Vagina (tissue), 2 donors: ENCODE results near the gene TMEM38B.
"Not testable (repeated sequence)": the region's sequence is repeated elsewhere in the genome, so short reads cannot be mapped to it uniquely, and the experiment has no call there.

Experiments
- POLR2AphosphoS5 ChIP-seq, 2 donors: sonication (generic); formaldehyde crosslinking; IDR thresholded peaks; one replicate each; pipeline ENCODE4 v1.9.0; 2017; ENCODE audit warnings: antibody characterized with exemption in 2 of 2, mild to moderate bottlenecking in 2 of 2, low read depth in 1 of 2; ENCODE audit not compliant: insufficient read depth in 1 of 2
- TF ChIP-seq, protein P1 (sequence below), 3 experiments: fragments of 450-650 bp in 2 of 3; fragments of 200-600 bp in 1 of 3; sonication (generic) in 1 of 3; IDR thresholded peaks; one replicate each; pipeline ENCODE4 v1.5.1; 2017 to 2019; ENCODE audit warnings: antibody characterized with exemption in 3 of 3, mild to moderate bottlenecking in 2 of 3, moderate library complexity in 2 of 3

DNA sequence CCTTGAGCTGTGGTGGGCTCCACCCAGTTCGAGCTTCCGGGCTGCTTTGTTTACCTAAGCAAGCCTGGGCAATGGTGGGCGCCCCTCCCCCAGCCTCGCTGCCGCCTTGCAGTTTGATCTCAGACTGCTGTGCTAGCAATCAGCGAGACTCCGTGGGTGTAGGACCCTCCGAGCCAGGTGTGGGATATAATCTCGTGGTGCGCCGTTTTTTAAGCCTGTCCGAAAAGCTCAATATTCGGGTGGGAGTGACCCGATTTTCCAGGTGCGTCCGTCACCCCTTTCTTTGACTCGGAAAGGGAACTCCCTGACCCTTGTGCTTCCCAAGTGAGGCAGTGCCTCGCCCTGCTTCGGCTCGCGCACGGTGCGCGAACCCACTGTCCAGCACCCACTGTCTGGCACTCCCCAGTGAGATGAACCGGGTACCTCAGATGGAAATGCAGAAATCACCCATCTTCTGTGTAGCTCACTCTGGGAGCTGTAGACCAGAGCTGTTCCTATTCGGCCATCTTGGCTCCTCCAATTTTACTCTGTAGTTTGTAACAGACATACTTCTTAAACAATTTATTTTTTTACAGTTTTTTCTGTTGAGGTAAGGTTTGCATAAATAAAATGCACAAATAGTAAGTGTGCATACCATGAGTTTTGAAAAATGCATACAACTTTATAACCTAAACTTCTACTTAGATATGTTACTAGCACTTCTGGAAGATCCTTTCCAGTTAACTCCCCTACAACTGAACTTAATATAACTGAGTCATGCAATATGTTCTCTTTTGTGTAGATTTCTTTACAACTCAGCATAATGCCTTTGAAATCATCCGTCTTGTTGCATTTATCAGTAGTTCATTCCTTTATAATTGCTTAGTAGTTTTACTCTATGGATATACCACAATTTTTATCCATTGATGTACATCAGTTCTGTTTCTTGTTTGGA lies 88.5 kb downstream of the TMEM38B start:
- not testable (repeated sequence) for TF ChIP-seq POLR2AphosphoS5 (IDR thresholded peaks at IDR 0.05; ENCODE audit: insufficient read depth in 1 of 2, low read depth in 1 of 2)
- TF ChIP-seq, protein P1, sequence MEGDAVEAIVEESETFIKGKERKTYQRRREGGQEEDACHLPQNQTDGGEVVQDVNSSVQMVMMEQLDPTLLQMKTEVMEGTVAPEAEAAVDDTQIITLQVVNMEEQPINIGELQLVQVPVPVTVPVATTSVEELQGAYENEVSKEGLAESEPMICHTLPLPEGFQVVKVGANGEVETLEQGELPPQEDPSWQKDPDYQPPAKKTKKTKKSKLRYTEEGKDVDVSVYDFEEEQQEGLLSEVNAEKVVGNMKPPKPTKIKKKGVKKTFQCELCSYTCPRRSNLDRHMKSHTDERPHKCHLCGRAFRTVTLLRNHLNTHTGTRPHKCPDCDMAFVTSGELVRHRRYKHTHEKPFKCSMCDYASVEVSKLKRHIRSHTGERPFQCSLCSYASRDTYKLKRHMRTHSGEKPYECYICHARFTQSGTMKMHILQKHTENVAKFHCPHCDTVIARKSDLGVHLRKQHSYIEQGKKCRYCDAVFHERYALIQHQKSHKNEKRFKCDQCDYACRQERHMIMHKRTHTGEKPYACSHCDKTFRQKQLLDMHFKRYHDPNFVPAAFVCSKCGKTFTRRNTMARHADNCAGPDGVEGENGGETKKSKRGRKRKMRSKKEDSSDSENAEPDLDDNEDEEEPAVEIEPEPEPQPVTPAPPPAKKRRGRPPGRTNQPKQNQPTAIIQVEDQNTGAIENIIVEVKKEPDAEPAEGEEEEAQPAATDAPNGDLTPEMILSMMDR (IDR thresholded peaks at IDR 0.05): not testable (repeated sequence)
